ENCODE data around the gene LRMDA. TPM values are rescaled to one million over a fixed set of nuclear protein-coding genes. Genes with fewer than 3 reads are reported as not detected.

The LRMDA gene
- total RNA-seq, 1 experiment from 2014 or later, result 1.2 TPM

DNA sequence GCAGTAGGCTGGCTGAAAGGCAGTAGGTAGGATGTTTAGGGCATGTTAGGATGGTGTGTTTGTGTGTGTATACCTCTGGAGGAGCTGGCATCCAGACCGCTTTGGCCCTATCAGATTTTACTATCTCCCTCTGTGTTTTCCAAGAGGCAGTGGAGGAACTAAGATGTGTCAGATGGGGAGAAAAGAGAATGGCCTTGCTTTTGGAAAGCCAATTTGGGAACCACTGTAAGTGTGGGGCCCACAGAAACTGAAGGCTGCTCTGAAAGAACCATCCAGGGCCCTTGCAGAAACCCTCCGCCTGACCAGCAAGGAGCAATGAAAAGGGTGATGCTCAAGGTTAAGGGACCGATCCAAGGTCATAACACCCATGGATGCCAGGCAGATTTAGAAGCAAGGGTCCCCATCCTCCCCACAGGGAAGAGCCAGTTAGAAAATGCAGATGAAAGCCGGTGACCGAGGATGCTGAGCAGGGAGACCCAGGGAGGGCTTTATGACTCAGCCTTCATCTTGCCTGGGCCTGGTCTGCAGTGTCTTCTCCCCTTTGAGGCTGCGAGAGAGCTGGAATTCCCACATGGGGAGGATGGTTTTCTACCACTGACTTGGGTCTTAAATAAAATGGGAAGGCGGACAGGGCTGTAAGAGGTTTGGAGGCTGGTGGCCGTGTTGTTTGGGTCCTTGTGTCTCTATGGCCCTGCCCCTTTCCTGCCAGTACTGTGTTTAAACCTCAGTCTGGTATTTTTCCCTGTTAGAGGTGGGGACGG is 275.8 kb downstream of the LRMDA start:
- ChIA-PET CTCF (no interaction called here), POLR2A (ENCODE audit: unreplicated experiment) (no interaction called here)
- DNase-seq, result no peak
- Histone ChIP-seq H3K4me1 (ENCODE audit: insufficient read depth, low read length) (no peaks in the 10 kb centered on the region), H4K20me1 (ENCODE audit: low read length) (no peaks in the 10 kb centered on the region), H3K4me2 (ENCODE audit: low read length) (no peak overlapping the region), H2AFZ (ENCODE audit: low read length) (no peak overlapping the region), H3K27ac (ENCODE audit: low read length) (no peak overlapping the region), H3K27me3 (ENCODE audit: low read length) (peaks cover 85% of the 10 kb centered on the region), H3K9me2 (replicated peaks; ENCODE audit: low read length) (no peaks in the 10 kb centered on the region), H3F3A (ENCODE audit: low read length, unreplicated experiment) (no peaks in the 10 kb centered on the region), H3K4me3 (ENCODE audit: low read length) (no peak overlapping the region), H3K9me3 (ENCODE audit: low read length) (no peaks in the 10 kb centered on the region), H3K36me3 (ENCODE audit: low read depth, low read length) (no peaks in the 10 kb centered on the region), H3K79me2 (ENCODE audit: low read length) (no peaks in the 10 kb centered on the region), H3K9ac (ENCODE audit: low read length) (no peak overlapping the region)
- TF ChIP-seq EZH2 (IDR thresholded peaks at IDR 0.05; ENCODE audit: low read length, unreplicated experiment) (no peak), EZH2phosphoT487 (IDR thresholded peaks at IDR 0.05; ENCODE audit: borderline replicate concordance, low read length) (no peak)
- TF ChIP-seq, protein P1, sequence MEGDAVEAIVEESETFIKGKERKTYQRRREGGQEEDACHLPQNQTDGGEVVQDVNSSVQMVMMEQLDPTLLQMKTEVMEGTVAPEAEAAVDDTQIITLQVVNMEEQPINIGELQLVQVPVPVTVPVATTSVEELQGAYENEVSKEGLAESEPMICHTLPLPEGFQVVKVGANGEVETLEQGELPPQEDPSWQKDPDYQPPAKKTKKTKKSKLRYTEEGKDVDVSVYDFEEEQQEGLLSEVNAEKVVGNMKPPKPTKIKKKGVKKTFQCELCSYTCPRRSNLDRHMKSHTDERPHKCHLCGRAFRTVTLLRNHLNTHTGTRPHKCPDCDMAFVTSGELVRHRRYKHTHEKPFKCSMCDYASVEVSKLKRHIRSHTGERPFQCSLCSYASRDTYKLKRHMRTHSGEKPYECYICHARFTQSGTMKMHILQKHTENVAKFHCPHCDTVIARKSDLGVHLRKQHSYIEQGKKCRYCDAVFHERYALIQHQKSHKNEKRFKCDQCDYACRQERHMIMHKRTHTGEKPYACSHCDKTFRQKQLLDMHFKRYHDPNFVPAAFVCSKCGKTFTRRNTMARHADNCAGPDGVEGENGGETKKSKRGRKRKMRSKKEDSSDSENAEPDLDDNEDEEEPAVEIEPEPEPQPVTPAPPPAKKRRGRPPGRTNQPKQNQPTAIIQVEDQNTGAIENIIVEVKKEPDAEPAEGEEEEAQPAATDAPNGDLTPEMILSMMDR (conservative IDR thresholded peaks at IDR 0.05; ENCODE audit: low read depth, low read length), result no peak
- no peak for ATAC-seq
- intact Hi-C loops (cut with micrococcal nuclease), result no loop called here
- no TSS peak for BruUV-seq (replicated peaks)

DNA sequence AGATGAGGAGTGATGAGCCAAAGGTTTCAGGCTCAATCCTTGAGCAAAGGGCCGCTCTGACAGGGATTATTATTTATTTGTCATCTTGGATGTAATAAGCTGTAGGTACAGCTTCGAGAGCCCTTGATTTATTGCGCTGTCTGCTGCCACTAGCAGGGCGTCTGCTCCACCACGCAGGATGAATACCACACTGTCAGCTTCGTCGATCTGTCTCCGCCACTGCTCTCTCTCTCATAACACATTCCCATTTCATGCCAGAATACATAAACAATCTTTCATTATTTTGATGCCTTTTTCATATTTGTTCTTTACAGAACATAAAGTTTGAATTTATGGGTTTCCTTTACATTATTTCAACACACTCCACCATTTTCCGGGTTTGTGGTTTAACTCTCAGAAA is 276.6 kb downstream of the LRMDA start:
- DNase-seq, result no peak
- H3K36me3 ChIP-seq (ENCODE audit: low read depth, low read length), result no peaks in the 10 kb centered on the region
- H3K9me3 ChIP-seq (ENCODE audit: low read length), result no peaks in the 10 kb centered on the region
- no peaks in the 10 kb centered on the region for H3K4me1 ChIP-seq (ENCODE audit: insufficient read depth, low read length)
- H3K4me2 ChIP-seq (ENCODE audit: low read length), result no peak overlapping the region
- H2AFZ ChIP-seq (ENCODE audit: low read length), result no peak overlapping the region
- ChIA-PET POLR2A (ENCODE audit: unreplicated experiment) (no interaction called here), CTCF (interaction anchor here (0.5 kb wide), 1 partner anchor 1254 kb away, joined by 3 read pairs; no protein-coding TSS in a partner anchor)
- H3K9me2 ChIP-seq (replicated peaks; ENCODE audit: low read length), result no peaks in the 10 kb centered on the region
- H4K20me1 ChIP-seq (ENCODE audit: low read length), result no peaks in the 10 kb centered on the region
- H3K79me2 ChIP-seq (ENCODE audit: low read length), result no peaks in the 10 kb centered on the region
- H3K9ac ChIP-seq (ENCODE audit: low read length), result no peak overlapping the region
- no peaks in the 10 kb centered on the region for H3F3A ChIP-seq (ENCODE audit: low read length, unreplicated experiment)
- H3K27me3 ChIP-seq (ENCODE audit: low read length), result peaks cover 84% of the 10 kb centered on the region
- intact Hi-C loops (cut with micrococcal nuclease), result no loop called here
- no peak for TF ChIP-seq EZH2phosphoT487 (IDR thresholded peaks at IDR 0.05; ENCODE audit: borderline replicate concordance, low read length)
- TF ChIP-seq, protein P1 (conservative IDR thresholded peaks at IDR 0.05; ENCODE audit: low read depth, low read length), result no peak
- no peak for TF ChIP-seq EZH2 (IDR thresholded peaks at IDR 0.05; ENCODE audit: low read length, unreplicated experiment)
- no peak overlapping the region for H3K27ac ChIP-seq (ENCODE audit: low read length)
- no peak for ATAC-seq
- no peak overlapping the region for H3K4me3 ChIP-seq (ENCODE audit: low read length)
- BruUV-seq (replicated peaks), result no TSS peak

DNA sequence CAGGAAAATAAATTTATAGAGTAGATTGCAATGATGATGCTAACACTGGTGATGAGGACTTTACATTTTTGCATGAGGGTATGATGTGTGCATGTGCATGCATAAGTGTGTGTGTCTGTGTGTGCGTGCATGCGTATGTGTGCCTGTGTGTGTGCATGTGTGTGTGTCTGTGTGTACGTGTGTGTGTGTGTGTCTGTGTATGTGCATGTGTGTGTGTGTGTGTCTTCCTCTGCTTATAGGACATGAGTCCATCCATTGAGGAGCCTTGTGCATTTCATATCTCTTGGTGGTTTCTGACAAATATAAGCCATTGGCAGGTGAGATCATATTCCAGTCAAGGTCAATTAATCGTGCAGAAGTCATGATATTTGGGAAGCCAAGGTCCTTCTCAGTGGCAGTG is 277.8 kb downstream of the LRMDA start:
- ATAC-seq (no peak), DNase-seq (no peak)
- Histone ChIP-seq H3K79me2 (ENCODE audit: low read length) (no peaks in the 10 kb centered on the region), H3K9me3 (ENCODE audit: low read length) (no peaks in the 10 kb centered on the region), H3K9ac (ENCODE audit: low read length) (no peak overlapping the region), H3K27me3 (ENCODE audit: low read length) (peaks cover 83% of the 10 kb centered on the region), H2AFZ (ENCODE audit: low read length) (no peak overlapping the region), H3F3A (ENCODE audit: low read length, unreplicated experiment) (no peaks in the 10 kb centered on the region), H3K4me1 (ENCODE audit: insufficient read depth, low read length) (no peaks in the 10 kb centered on the region), H3K4me3 (ENCODE audit: low read length) (no peak overlapping the region), H3K4me2 (ENCODE audit: low read length) (no peak overlapping the region), H3K27ac (ENCODE audit: low read length) (no peak overlapping the region), H4K20me1 (ENCODE audit: low read length) (no peaks in the 10 kb centered on the region), H3K9me2 (replicated peaks; ENCODE audit: low read length) (no peaks in the 10 kb centered on the region), H3K36me3 (ENCODE audit: low read depth, low read length) (no peaks in the 10 kb centered on the region)
- intact Hi-C loops (cut with micrococcal nuclease), result no loop called here
- TF ChIP-seq, protein P1 (conservative IDR thresholded peaks at IDR 0.05; ENCODE audit: low read depth, low read length), result no peak
- no peak for TF ChIP-seq EZH2phosphoT487 (IDR thresholded peaks at IDR 0.05; ENCODE audit: borderline replicate concordance, low read length)
- no peak for TF ChIP-seq EZH2 (IDR thresholded peaks at IDR 0.05; ENCODE audit: low read length, unreplicated experiment)
- CTCF ChIA-PET, result interaction anchor here (0.6 kb wide), 1 partner anchor 8 kb away, joined by 3 read pairs; no protein-coding TSS in a partner anchor
- POLR2A ChIA-PET (ENCODE audit: unreplicated experiment), result no interaction called here
- BruUV-seq (replicated peaks), result no TSS peak
